Aorta (tissue), 5 donors: ENCODE measurements around the gene NREP. TPM values are rescaled to one million over a fixed set of nuclear protein-coding genes. Genes with fewer than 3 reads are reported as not detected.

Experiments used
- ATAC-seq: fragments of 200-7000 bp; cut with Tn5 transposase; one replicate; pipeline ENCODE4 v1.9.1; 2022; ENCODE audit warnings: moderate library complexity; ENCODE audit not compliant: low FRiP score
- DNase-seq, 2 donors: peaks; one replicate each; pipeline ENCODE4 v3.0.0-alpha.2; 2020
- H3K27ac ChIP-seq, 2 donors: one replicate each; pipeline ENCODE4 v1.5.1; 2013; ENCODE audit warnings: low read length in 2 of 2, mild to moderate bottlenecking in 2 of 2, moderate library complexity in 2 of 2, control low read depth in 1 of 2, inconsistent platforms in 1 of 2, low read depth in 1 of 2
- H3K27me3 ChIP-seq, 2 donors: one replicate each; pipeline ENCODE4 v1.6.1; 2013; ENCODE audit warnings: control low read depth in 1 of 2, low read length in 1 of 2, mild to moderate bottlenecking in 1 of 2, moderate library complexity in 1 of 2; ENCODE audit not compliant: insufficient read depth in 2 of 2, control insufficient read depth in 1 of 2
- H3K36me3 ChIP-seq, 2 donors: one replicate each; pipeline ENCODE4 v1.6.1; 2013; ENCODE audit warnings: control low read depth in 1 of 2, low read length in 1 of 2, mild to moderate bottlenecking in 1 of 2; ENCODE audit not compliant: insufficient read depth in 2 of 2, control insufficient read depth in 1 of 2
- H3K4me1 ChIP-seq, 2 donors: one replicate each; pipeline ENCODE4 v1.6.1; 2013; ENCODE audit warnings: low read length in 2 of 2, control low read depth in 1 of 2, mild to moderate bottlenecking in 1 of 2, moderate library complexity in 1 of 2; ENCODE audit not compliant: insufficient read depth in 2 of 2, control insufficient read depth in 1 of 2
- H3K4me3 ChIP-seq, 2 donors: one replicate each; pipeline ENCODE4 v1.5.1; 2013; ENCODE audit warnings: low read length in 2 of 2, control low read depth in 1 of 2, mild to moderate bottlenecking in 1 of 2
- H3K9me3 ChIP-seq: one replicate; pipeline ENCODE4 v1.6.1; 2013; ENCODE audit warnings: mild to moderate bottlenecking, low read length; ENCODE audit not compliant: control insufficient read depth
- WGBS, 2 donors: extraction: QIAGEN DNeasy Blood & Tissue Kit; methylation state at CpG; one replicate each; pipeline ENCODE4 v1.1.7; 2013; 5-methylcytosine and 5-hydroxymethylcytosine counted together
- intact Hi-C, 2 donors: fragments of 100-400 bp; cut with DNase I; formaldehyde crosslinking; loops; one replicate each; pipeline versions ENCODE4 v1.14.2 to v1.15.0; 2022
- polyA plus RNA-seq, 2 donors: library from polyadenylated mRNA; stranded (reverse); fragments of 200-250 nt; gene quantifications; one replicate each; pipeline ENCODE4 v1.2.3, GENCODE V29; 2013
- total RNA-seq, 2 donors: library from RNA; stranded (reverse); fragmentation: NEBNext Ultra II Directional; extraction: Animal tissue kit (Norgen Biotek cat#: 25700); gene quantifications; one replicate each; pipeline ENCODE4 v1.2.1, GENCODE V29; 2021
- donor health status: healthy with polysubstance abuse.
- donor health status: Bipolar disorder and iron deficiency.
- donor health status: DM: no; HTN: no; CAD: no.
- donor health status: DM: no; HTN: no; CAD: no.
- donor health status: DM: yes; HTN: yes; CAD: no.

Gene NREP
- total and polyA plus RNA-seq, 4 donors = 8.3 to 33.7 (median 22.2) TPM

DNA sequence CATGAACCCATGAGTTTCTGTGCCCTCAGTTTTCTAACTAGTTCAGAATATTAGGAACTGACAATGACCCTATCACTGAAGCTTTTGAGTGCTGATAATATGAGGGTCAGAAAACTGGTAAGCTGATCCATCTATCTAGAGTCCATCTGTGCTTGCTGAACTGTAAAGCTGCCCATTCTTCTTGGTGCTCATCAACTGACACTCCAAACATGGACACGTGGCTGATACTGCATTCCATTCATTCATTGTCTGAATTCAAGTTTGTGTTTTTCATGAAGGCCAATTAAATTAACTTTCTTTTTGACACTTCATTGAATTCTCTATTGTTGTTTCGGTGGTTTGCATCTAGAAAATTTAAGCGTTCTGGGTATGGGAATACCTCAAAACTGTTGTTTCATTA is 17.6 kb downstream of the NREP start:
- WGBS, 2 donors = 77 to 81% methylated on average over 3 of the region's 3 CpGs
- Histone ChIP-seq H3K9me3 (no peaks in the 10 kb centered on the region), H3K4me3 (no peak overlapping the region), H3K4me1 (peaks cover 0 to 10% of the 10 kb centered on the region in 2 donors), H3K27ac (no peak overlapping the region), H3K27me3 (no peaks in the 10 kb centered on the region), H3K36me3 (no peaks in the 10 kb centered on the region)
- ATAC-seq (no peak), DNase-seq (no peak)
- intact Hi-C loops = loop anchor here in 1 of 2 donors (5.0 to 10.0 kb wide), 3 partner anchors 55 to 403 kb away; no protein-coding TSS in a partner anchor

DNA sequence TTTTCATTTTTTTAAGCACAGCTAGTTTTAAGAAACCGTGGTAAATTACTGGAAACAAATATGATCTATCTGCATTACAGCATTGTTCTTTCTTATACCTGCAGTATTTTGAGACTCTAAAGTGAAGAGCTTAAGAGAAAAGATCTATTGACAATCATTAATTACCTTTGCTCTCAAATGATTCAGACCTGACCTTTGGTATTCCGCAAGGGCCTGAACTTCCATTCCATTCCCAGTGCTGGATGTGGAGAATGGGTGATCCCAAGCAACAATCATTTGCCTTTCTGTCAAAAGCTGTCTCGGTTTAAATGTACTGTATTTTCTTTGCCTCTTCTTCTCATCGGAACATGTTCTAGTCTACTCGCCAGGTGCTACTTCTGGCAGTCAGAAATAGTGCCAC is 18.9 kb downstream of the NREP start:
- Histone ChIP-seq H3K27ac (no peak overlapping the region), H3K36me3 (no peaks in the 10 kb centered on the region), H3K4me1 (peaks cover 0 to 6% of the 10 kb centered on the region in 2 donors), H3K9me3 (no peaks in the 10 kb centered on the region), H3K27me3 (no peaks in the 10 kb centered on the region), H3K4me3 (no peak overlapping the region)
- intact Hi-C loops = loop anchor here in 1 of 2 donors (5.0 to 10.0 kb wide), 3 partner anchors 53 to 404 kb away; no protein-coding TSS in a partner anchor
- ATAC-seq (no peak), DNase-seq (no peak)
- WGBS, 2 donors = 55 to 57% methylated on average over 5 of the region's 5 CpGs

DNA sequence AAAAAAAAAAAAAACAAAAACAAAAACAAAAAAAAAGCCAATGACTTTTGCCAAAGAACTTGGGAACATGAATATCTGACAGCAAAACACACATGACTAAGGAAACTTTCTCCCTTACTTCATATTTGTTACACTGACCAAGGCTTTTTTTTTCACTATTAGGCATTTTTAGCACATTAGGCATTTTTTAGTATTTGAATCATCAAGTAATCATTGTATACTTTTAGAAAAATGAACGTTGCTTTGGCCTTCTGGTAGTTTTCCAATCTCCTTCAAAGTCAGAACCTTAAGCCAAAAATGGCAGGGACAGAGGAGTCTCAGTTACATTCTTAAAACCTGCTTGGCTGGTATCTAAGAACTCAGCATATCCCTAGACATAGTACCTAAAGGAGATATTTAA is 19.3 kb downstream of the NREP start:
- Histone ChIP-seq H3K27ac (no peak overlapping the region), H3K36me3 (no peaks in the 10 kb centered on the region), H3K4me3 (no peak overlapping the region), H3K4me1 (peaks cover 0 to 6% of the 10 kb centered on the region in 2 donors), H3K27me3 (no peaks in the 10 kb centered on the region), H3K9me3 (no peaks in the 10 kb centered on the region)
- ATAC-seq (no peak), DNase-seq (no peak)
- intact Hi-C loops = loop anchor here in 1 of 2 donors (5.0 to 10.0 kb wide), 3 partner anchors 53 to 405 kb away; no protein-coding TSS in a partner anchor
- WGBS, 2 donors = 2 to 8% methylated on average over 1 of the region's 1 CpG

DNA sequence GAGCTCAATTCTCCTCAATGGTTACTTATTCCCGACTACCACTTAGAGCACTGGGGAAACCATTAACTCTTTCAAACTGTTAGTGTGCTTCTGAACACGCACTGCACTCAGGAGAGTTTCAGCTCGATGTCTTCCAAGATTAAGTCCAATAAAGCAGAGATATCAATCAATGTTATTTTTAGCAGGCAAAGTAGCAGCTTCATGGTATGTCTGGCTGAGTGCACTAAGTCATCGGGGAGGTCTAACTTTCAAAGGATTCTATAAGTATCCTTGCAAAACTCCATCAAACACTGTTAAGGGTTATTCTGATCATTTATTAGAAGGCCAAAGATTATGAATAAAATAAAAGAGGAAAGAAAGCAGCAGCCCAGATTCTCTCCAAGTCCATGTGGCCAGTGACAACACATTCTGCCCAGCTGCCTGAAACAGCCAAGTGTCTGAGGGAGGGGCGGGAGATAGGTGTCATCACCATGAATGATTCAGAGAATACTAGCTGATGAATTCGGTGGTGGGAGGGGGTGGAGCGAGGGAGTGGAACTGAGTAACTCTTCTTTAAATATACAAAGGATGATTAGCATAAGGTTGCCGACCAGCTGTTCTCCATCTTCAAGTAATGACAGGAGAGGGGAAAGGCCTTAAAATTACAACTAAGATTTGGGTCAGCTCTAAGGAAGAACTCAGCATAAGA is 21.3 kb downstream of the NREP start:
- H3K4me1 ChIP-seq = peaks cover 0 to 6% of the 10 kb centered on the region in 2 donors
- ATAC-seq (no peak), DNase-seq (no peak)
- 41 to 44% methylated on average over 8 of the region's 8 CpGs for WGBS, 2 donors
- intact Hi-C loops = loop anchor here in 1 of 2 donors (5.0 to 10.0 kb wide), 3 partner anchors 51 to 407 kb away; no protein-coding TSS in a partner anchor
- no peaks in the 10 kb centered on the region for H3K9me3 ChIP-seq
- H3K36me3 ChIP-seq = no peaks in the 10 kb centered on the region
- H3K27ac ChIP-seq = no peak overlapping the region
- no peak overlapping the region for H3K4me3 ChIP-seq
- H3K27me3 ChIP-seq = no peaks in the 10 kb centered on the region

DNA sequence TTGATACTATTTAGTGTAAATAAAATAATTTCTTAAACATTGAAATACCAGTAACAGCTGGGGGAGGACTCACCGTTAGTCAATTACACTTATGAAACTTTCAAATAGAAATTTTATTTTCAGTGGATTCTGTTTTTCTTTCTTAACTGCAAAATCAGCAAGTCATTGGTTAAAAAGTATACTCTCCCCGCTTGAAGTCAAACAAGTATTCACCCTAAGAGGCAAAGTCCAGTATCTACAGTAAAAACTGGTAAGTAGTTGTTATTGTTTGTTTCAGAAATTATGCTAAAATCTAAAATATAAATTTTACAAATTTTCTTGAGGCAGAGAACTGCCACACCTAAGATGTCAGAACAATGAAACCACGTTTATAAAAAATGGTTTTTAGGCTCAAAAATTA is 22.4 kb downstream of the NREP start:
- DNase-seq (no peak), ATAC-seq (no peak)
- no peak overlapping the region for H3K27ac ChIP-seq
- no peaks in the 10 kb centered on the region for H3K27me3 ChIP-seq
- no peak overlapping the region for H3K4me3 ChIP-seq
- no peaks in the 10 kb centered on the region for H3K9me3 ChIP-seq
- intact Hi-C loops = loop anchor here in 1 of 2 donors (10.0 kb wide), 1 partner anchor 50 kb away; no protein-coding TSS in a partner anchor
- peaks cover 0 to 6% of the 10 kb centered on the region in 2 donors for H3K4me1 ChIP-seq
- peaks cover 0 to 2% of the 10 kb centered on the region in 2 donors for H3K36me3 ChIP-seq
- 29 to 40% methylated on average over 3 of the region's 3 CpGs for WGBS, 2 donors

DNA sequence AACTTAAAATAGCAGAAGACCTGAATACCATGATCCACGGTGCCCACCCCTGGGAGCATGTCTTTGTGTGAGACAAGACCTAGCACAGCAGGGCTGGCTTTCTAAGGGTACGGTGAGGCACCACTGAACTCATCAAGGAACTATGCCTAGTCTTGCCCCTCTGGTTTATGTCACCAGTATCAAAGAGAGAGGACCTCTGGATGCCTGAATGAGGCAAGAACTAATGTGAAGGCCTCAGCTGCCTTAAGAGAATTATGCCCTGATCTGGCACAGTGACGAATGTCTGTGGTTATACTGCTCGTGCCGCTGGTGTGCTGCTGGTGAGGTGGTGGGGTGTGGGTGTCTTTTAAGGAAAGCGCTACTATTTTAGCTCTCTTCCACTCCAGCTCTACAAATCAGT is 23.0 kb downstream of the NREP start:
- Histone ChIP-seq H3K9me3 (no peaks in the 10 kb centered on the region), H3K27ac (peak overlapping the region in 1 of 2 donors; percentile 68), H3K27me3 (no peaks in the 10 kb centered on the region), H3K4me3 (no peak overlapping the region), H3K4me1 (peaks cover 0 to 6% of the 10 kb centered on the region in 2 donors), H3K36me3 (peaks cover 0 to 2% of the 10 kb centered on the region in 2 donors)
- peak; percentile 50 for ATAC-seq
- intact Hi-C loops = loop anchor here in 1 of 2 donors (10.0 kb wide), 1 partner anchor 49 kb away; no protein-coding TSS in a partner anchor
- 6 to 15% methylated on average over 5 of the region's 6 CpGs for WGBS, 2 donors
- DNase-seq = no peak

DNA sequence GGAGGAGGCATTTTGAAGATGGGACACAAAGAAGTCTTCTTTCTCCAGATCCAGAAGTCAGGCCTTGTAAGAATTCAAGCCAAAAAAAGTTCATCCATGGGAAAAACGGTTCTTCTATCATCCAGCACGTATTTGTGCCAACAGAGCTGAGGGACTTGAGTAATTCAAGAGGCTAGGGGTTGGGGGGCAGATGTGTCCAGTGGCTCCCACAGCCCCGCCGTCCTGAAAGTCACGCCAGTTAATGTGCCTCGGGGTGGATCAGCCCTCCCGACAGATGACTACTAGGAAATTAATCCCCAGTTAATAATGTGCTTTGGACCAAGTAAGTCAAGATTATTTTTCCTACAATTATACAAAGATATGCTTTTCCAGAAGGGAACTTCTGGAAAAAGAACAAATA is 23.4 kb downstream of the NREP start:
- ATAC-seq (no peak), DNase-seq (no peak)
- no peaks in the 10 kb centered on the region for H3K9me3 ChIP-seq
- no peak overlapping the region for H3K27ac ChIP-seq
- WGBS, 2 donors = 26 to 39% methylated on average over 7 of the region's 7 CpGs
- H3K36me3 ChIP-seq = peaks cover 0 to 2% of the 10 kb centered on the region in 2 donors
- H3K4me3 ChIP-seq = no peak overlapping the region
- intact Hi-C loops = loop anchor here in 1 of 2 donors (10.0 kb wide), 1 partner anchor 49 kb away; no protein-coding TSS in a partner anchor
- peaks cover 0 to 6% of the 10 kb centered on the region in 2 donors for H3K4me1 ChIP-seq
- H3K27me3 ChIP-seq = no peaks in the 10 kb centered on the region

DNA sequence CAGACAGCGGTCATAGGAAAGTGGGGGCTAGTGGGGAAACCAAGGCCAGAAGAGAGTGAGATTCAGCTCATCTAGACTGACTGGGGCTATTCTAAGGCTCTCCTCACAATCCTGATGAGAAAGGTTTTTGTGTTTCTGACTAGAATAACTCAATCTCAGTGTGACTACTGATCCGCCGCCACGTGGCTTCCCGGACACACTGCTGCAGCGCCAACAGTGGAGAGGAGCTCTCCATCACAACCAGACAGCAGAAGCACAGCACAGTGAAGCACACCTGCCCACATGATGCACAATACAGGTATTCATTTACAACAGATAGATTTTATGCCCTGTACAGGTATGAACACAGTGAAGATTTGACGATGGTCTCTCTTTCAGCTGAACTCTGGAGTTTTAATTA is 25.4 kb downstream of the NREP start:
- intact Hi-C loops = loop anchor here in 1 of 2 donors (10.0 kb wide), 1 partner anchor 47 kb away; no protein-coding TSS in a partner anchor
- H3K36me3 ChIP-seq = peaks cover 0 to 2% of the 10 kb centered on the region in 2 donors
- H3K9me3 ChIP-seq = no peaks in the 10 kb centered on the region
- no peak overlapping the region for H3K27ac ChIP-seq
- no peak overlapping the region for H3K4me3 ChIP-seq
- H3K4me1 ChIP-seq = no peaks in the 10 kb centered on the region
- WGBS, 2 donors = 95 to 97% methylated on average over 7 of the region's 7 CpGs
- DNase-seq = no peak
- no peaks in the 10 kb centered on the region for H3K27me3 ChIP-seq
- no peak for ATAC-seq
